Parathyroid adenoma (tissue), 2 donors: ENCODE results near the gene WWOX.

Experiments used
- H2AFZ ChIP-seq: fragments of 300-600 bp; sonication (generic); one replicate; pipeline ENCODE4 v1.7.0; 2017; ENCODE audit warnings: antibody characterized with exemption, mild to moderate bottlenecking
- H3K27ac ChIP-seq: fragments of 300-600 bp; sonication (generic); one replicate; pipeline ENCODE4 v1.7.0; 2017
- H3K27me3 ChIP-seq: fragments of 300-600 bp; sonication (generic); one replicate; pipeline ENCODE4 v1.7.0; 2017; ENCODE audit warnings: low read length; ENCODE audit not compliant: control insufficient read depth, insufficient read depth
- H3K36me3 ChIP-seq: fragments of 300-600 bp; sonication (generic); one replicate; pipeline ENCODE4 v1.7.0; 2017; ENCODE audit warnings: low read length; ENCODE audit not compliant: control insufficient read depth, insufficient read depth
- H3K4me1 ChIP-seq: fragments of 300-600 bp; sonication (generic); one replicate; pipeline ENCODE4 v1.7.0; 2017; ENCODE audit warnings: control low read depth
- H3K4me2 ChIP-seq: fragments of 300-600 bp; sonication (generic); one replicate; pipeline ENCODE4 v1.7.0; 2017; ENCODE audit warnings: low read length
- H3K4me3 ChIP-seq: fragments of 300-600 bp; sonication (generic); one replicate; pipeline ENCODE4 v1.7.0; 2017; ENCODE audit warnings: low read depth, low read length
- H3K79me2 ChIP-seq: fragments of 300-600 bp; sonication (generic); one replicate; pipeline ENCODE4 v1.7.0; 2017; ENCODE audit warnings: control low read depth
- H3K9ac ChIP-seq: fragments of 300-600 bp; sonication (generic); one replicate; pipeline ENCODE4 v1.7.0; 2017; ENCODE audit warnings: mild to moderate bottlenecking
- H3K9me3 ChIP-seq: fragments of 300-600 bp; sonication (generic); one replicate; pipeline ENCODE4 v1.7.0; 2017; ENCODE audit warnings: low read length; ENCODE audit not compliant: control insufficient read depth
- CTCF ChIP-seq: fragments of 300-600 bp; sonication (generic); IDR thresholded peaks from one replicate; pipeline ENCODE4 v1.7.0; 2017; ENCODE audit warnings: antibody characterized with exemption, mild to moderate bottlenecking
- donor health status: primary hyperparathyroidism.

The WWOX gene

GRCh38 chr16:78405833-78406232, 306.4 kb downstream of the WWOX start:
- Histone ChIP-seq H2AFZ (no peak overlapping the region), H3K36me3 (no peaks in the 10 kb centered on the region), H3K9me3 (no peaks in the 10 kb centered on the region), H3K27me3 (no peaks in the 10 kb centered on the region), H3K9ac (no peak overlapping the region), H3K4me1 (no peaks in the 10 kb centered on the region), H3K27ac (no peak overlapping the region), H3K4me2 (no peak overlapping the region), H3K4me3 (no peak overlapping the region), H3K79me2 (no peaks in the 10 kb centered on the region)
- TF ChIP-seq CTCF: no peak

- H3K9me3 ChIP-seq: no peaks in the 10 kb centered on the region
- no peak overlapping the region for H3K9ac ChIP-seq
- H3K27me3 ChIP-seq: no peaks in the 10 kb centered on the region
- H3K4me1 ChIP-seq: no peaks in the 10 kb centered on the region
- no peak overlapping the region for H3K4me2 ChIP-seq
- no peak overlapping the region for H2AFZ ChIP-seq
- H3K36me3 ChIP-seq: no peaks in the 10 kb centered on the region
- TF ChIP-seq CTCF: no peak
- H3K4me3 ChIP-seq: no peak overlapping the region
- no peak overlapping the region for H3K27ac ChIP-seq
- H3K79me2 ChIP-seq: no peaks in the 10 kb centered on the region
These were observed 307.7 kb downstream of the WWOX start for GRCh38 chr16:78407191-78407590.

- Histone ChIP-seq H2AFZ (no peak overlapping the region), H3K9me3 (no peaks in the 10 kb centered on the region), H3K4me1 (no peaks in the 10 kb centered on the region), H3K27me3 (no peaks in the 10 kb centered on the region), H3K36me3 (no peaks in the 10 kb centered on the region), H3K4me2 (no peak overlapping the region), H3K79me2 (no peaks in the 10 kb centered on the region), H3K27ac (no peak overlapping the region), H3K4me3 (no peak overlapping the region), H3K9ac (no peak overlapping the region)
- TF ChIP-seq CTCF: no peak
These were observed 314.2 kb downstream of the WWOX start for GRCh38 chr16:78413651-78414050.

GRCh38 chr16:78415013-78415412, 315.6 kb downstream of the WWOX start:
- Histone ChIP-seq H3K27me3 (no peaks in the 10 kb centered on the region), H3K4me2 (no peak overlapping the region), H3K4me3 (no peak overlapping the region), H2AFZ (no peak overlapping the region), H3K4me1 (no peaks in the 10 kb centered on the region), H3K9ac (no peak overlapping the region), H3K79me2 (no peaks in the 10 kb centered on the region), H3K27ac (no peak overlapping the region), H3K9me3 (no peaks in the 10 kb centered on the region), H3K36me3 (no peaks in the 10 kb centered on the region)
- TF ChIP-seq CTCF: no peak

GRCh38 chr16:78415669-78416068, 316.2 kb downstream of the WWOX start:
- no peak overlapping the region for H3K4me2 ChIP-seq
- H3K27me3 ChIP-seq: no peaks in the 10 kb centered on the region
- H3K9me3 ChIP-seq: no peaks in the 10 kb centered on the region
- H3K27ac ChIP-seq: no peak overlapping the region
- no peak overlapping the region for H3K9ac ChIP-seq
- TF ChIP-seq CTCF: no peak
- no peaks in the 10 kb centered on the region for H3K4me1 ChIP-seq
- H3K36me3 ChIP-seq: no peaks in the 10 kb centered on the region
- H3K79me2 ChIP-seq: no peaks in the 10 kb centered on the region
- no peak overlapping the region for H2AFZ ChIP-seq
- no peak overlapping the region for H3K4me3 ChIP-seq
